HS-5 (cell line): ENCODE results near the gene CACNA1G.
A peak's percentile ranks its signal among the peaks of the same experiment; 100 is the strongest.

Experiments
- DNase-seq: peaks from one replicate; pipeline ENCODE4 v3.0.0-alpha.2; 2012; ENCODE audit warnings: low read depth

CACNA1G gene

DNA sequence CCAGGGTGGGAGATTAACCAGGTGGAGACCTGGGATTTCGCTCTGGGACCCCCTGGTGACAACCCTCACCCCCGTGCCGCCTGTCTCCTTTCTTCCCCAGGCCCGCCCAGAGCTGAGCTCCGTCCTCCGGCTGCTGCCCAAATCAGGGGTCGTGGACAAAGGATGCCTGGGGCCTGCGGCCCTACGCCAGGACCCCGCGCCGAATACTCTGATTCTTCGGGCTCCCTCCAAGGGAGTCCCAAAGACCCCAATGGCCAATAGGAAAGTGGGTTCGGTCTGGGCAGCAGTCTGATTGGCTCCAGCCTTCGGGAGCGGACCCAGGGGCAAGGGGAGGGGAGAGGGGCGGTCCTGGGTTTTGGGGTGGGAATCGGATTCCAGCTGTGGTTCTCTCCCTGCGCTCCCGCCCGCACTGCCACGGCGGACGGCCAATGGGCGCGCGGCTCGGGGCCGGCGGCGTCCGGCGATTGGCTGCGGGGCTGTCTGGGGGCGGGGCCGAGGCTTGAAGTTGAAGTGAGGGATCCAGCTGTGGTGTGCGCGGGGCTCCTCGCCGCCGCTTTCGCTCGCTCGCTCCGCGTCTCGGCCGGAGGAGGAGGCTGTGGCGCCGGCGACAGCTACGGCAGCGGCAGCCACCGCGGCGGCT is at the start of gene CACNA1G:
Gene CACNA1G (plus strand): TSS at position 531 of the 640 bp plus-strand sequence. CDS start 745 bp downstream, outside the sequence.
- DNase-seq, result peak; percentile 55

DNA sequence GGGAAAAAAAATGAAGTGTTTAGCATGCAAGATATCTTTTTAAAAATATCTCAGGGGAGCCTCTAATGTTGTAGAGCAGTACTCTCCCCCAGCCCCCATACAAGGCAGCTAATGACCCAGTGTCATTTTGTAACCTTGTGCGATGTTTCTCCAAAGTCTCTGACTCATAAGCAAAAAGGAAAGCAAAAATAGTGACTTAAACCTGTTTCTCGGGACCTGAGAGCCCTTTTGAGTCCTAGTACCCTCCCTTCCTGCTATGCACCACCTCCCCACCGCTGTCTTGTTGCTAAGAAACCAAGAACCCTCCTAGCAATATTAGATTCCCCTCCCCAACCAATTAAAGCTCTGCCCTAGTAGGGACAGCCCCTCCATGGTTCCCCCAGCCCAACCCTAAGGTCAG is 49.5 kb upstream of the CACNA1G start:
- no peak for DNase-seq

DNA sequence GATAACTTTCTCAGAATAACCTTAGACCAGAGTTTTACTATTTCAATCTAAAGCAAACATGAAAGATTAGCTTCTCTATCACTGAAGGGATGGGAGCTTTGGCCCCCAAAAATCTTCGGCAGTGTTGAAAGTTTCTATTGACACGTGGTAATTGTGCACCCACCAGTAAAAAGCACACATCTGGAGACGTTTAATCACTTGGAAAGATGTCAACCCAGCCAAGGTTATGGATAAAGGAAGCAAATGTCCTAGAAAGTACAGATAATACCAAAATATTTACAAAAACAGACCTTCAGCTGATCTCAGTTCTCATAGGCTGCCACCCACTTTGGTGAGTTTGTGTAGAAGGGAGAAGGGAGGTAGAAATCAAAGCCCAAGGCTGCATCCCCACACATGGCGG is 47.0 kb upstream of the CACNA1G start:
- DNase-seq, result no peak

DNA sequence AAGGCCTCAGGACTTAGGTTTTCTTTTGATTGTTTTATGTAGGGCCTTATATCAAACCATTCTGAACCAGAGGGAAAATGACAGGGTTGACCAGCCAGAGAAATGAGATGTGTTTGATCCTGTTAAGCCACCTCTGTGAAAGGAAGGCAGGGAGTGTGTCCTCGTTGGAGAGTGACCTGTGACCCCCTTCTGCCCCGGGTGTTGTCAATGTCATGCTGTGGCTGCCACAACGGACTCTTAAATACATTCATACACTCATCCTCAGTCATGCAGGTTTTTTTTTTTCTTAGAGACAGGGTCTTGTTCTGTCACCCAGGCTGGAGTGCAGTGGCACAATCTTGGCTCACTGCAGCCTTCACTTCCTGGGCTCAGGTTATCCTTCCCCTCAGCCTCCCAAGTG is 46.1 kb upstream of the CACNA1G start:
- DNase-seq, result no peak

DNA sequence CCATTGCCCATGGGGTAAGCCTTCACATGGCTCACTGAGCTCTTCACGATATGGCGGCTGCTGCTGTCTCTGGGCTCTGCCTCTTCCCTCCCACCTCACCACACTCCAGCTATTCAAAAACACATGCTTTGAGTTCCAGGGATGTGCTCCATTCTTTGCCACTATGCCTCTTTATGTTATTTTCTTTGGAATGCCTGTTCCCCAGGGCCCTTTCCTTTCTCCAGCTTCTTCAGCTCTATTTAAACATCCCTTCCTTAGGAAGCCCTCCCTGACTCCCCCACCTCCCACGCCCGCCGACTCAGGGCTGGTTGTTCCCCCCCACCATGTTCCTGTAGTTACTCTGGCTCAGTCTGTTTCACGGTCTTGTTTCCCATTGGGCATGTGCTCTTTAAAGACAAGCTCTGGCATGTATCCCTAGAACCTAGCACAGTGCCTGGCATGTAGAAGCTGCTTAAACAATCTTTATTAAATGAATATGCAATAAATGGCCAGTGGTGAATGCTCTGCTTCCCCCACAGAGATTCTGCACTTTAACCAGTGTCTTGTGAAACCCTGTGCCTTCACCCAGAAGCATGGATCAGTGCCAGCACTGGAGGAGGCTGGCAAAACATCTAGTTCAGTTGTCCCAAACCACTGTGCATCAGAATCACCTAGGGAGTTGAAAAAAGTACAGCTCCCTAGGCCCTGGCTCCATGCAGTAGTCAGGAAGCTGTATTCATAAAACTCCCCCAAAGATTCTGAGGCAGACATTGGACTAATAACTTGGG is 45.4 kb upstream of the CACNA1G start:
- no peak for DNase-seq

DNA sequence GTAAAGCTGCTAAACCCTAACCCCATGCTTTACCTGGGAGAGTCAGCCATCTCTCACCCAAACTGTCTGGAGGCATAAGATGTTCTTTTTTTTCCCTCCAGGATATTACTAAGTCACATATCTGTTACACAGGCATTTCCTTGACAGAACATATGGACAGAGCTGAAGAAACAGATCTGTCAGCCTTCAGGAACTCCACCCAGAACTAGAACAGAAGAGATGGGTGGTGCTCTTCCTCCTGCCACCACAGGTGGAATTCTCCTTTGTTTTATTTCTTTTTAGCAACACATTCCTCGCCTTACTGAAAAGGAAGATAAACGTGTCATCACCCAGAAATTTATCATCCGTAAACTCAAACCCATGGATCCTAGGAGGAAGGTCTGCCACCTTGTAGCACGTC is 43.5 kb upstream of the CACNA1G start:
- no peak for DNase-seq

DNA sequence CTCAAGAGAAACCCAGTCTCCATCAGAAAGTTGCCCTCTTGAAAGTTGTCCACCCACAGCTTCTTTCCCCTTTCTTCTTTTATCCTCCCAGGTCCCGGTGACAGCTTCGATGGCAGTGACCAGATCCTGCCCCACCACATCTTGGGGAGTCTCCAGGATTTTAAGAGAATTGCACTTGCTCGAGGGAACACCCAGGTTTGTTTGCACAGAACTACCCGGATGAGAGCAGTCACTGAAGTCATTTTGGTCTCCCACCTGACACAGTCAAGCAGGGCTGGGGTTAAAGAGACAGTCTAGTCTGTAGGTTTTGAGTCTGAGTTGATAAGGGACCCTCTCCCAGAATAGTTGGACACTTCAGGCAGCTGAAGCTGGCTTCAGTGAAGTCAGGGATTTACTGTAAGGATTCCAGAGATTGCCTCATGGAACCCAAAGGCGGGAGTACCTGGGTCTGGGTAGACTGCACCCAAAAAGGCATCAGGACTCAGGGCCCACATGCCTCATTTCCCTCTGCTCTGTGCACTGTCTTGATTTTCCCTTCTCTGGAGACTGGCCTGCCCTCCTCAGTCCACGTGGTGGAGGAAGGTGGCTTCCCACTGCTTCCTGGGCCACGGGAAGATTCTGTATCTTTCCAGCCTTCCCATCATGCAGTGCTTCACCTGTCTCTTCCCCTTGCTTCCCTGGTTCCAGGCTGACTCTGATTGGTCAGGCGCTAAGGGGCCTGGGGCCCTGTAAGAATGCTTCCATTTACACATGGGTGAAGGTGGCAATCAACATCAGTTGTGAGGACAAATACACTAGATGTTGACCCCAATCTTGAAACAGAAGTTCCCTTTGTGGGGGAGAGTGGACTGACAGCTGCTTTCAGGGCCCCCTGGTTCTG is 42.8 kb upstream of the CACNA1G start:
- DNase-seq, result no peak

DNA sequence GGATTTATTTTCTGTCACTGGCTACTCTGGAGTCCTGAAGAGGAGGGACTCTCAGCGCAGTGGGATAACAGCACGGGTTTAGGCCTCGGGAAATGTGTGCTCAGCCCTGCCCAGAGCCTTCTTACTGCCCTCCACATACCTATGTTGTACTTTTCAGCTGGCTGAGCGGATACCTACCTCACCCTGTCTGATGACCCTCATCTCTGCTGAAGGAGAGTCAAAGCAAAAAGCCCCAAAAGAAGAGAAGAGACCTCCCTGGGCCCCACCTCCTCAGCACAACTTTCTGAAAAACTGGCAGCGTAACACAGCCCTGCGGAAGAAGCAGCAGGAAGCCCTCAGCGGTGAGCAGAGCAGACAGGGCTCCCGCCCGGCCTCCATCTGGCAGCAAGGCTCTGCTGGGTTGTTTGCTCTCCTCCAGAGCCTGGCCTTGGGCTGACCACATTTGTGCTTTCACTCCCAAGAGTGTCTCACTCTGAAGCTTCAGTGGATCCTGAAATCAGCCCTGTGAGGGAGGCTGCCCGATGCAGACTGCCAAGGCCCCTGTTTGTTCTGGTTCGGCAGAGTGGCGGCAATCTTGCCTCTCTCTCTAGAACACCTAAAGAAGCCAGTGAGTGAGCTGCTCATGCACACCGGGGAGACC is 42.0 kb upstream of the CACNA1G start:
- no peak for DNase-seq

DNA sequence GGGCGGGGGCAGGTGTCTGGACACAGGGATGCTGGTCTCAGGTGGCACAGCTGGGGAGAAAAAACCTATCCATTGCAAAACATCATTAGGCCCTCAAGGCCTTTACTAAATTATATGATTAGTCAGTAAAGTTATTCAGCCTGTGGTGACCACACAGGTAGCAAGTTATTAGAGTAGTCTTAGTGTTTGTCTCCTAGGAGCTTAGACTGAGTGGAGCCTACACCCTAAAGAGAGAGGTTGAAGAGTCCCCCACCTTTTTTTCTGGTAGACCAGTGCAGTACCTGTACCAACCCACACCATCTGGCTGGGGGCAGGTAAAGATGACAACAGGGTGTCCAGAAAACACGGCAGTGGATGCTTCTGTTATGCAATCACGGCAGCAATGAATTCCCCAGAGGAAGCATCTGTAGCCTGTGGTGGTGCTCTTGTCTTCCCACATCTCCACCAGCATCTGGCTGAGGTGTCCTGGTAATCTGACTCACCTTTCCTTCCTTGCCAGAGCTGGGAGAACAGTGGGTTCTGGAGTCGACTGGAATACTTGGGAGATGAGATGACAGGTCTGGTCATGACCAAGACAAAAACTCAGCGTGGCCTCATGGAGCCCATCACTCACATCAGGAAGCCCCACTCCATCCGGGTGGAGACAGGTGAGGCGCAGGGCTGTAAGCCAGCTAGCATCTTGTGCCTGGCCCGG is 41.2 kb upstream of the CACNA1G start:
- DNase-seq, result no peak

DNA sequence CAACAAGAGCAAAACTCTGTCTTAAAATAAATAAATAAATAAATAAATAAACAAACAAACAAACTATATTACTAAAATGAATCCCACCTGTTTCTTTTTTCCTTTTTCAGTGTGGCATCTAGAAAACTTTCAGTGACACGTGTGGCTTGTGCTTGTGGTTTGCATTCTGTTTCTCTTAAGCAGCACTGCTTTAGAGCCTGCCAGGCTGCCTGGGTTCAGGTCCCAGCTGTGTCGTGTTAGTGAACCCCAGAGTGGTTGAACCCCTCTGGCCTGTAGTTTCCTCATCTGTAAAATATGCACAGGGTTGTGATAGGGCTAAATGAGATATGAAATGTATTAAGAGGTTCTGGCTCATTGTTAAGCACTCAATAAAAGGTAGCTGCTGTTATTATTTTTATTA is 40.0 kb upstream of the CACNA1G start:
- DNase-seq, result no peak

DNA sequence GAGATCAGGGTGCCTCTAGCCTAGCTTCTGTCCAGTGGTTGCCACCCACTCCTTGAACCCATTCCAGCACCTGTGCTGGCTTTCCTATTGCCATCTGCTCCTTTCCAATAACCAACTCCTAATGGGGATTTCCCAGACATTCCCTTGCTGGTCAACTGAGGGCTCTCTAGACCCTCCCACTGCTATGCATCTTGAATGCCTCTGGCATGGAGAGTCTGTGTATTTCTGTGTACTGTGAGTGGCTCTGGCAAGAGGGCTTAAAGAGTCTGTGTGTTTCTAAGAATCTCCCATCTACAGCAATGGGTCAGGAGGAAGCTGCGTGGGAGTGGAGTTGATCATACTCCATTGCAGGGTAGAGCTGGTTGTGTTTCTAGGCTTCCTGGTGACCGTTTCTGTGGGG is 39.0 kb upstream of the CACNA1G start:
- no peak for DNase-seq

DNA sequence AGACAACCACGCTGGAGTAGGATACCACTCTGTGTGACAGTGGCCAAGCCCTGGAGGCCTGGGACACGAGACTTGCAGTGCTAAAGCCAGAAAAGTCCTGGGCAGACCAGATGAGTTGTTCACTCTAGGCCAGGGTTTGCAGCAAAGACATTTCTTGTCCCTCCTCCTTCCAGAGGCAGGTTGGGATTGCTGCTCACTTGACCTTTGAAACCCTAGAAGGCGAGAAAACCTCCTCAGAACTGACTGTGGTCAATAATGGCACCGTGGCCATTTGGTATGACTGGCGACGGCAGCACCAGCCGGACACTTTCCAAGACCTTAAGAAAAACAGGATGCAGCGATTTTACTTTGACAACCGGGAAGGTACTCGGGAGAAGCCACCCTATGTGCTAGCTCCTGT is 37.7 kb upstream of the CACNA1G start:
- no peak for DNase-seq

DNA sequence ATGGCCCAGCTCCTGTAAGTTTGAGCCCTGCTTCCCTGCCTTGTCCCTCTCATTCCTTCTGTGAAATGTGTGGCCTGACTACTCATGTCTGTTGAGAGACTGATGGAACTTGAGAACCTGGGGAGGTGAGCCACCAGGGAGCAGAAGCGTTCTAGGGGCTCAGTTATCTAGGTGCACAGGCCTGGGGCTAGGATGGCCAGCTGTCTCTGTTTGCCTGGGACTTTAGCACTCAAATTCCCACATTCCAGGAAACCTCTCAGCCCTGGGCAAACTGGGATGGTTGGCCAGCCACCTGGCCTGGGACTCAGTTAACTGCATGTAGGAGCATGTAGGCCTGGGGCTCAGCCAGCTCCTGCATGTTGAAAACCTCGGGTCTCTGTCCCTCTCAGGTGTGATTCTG is 37.3 kb upstream of the CACNA1G start:
- no peak for DNase-seq

DNA sequence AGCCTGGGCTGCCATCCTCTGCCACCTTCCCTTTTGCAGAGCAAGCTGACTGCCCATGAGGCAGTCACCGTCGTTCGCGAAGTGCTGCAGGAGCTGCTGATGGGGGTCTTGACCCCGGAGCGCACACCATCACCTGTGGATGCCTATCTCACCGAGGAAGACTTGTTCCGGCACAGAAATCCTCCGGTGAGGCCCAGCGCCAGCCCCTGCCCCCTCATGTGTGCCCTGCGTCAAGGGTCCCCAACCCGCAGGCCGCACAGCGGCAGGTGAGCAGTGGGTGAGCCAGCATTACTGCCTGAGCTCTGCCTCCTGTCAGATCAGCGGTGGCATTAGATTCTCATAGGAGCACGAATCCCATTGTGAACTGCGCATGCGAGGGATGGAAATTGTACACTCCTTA is 35.7 kb upstream of the CACNA1G start:
- no peak for DNase-seq

DNA sequence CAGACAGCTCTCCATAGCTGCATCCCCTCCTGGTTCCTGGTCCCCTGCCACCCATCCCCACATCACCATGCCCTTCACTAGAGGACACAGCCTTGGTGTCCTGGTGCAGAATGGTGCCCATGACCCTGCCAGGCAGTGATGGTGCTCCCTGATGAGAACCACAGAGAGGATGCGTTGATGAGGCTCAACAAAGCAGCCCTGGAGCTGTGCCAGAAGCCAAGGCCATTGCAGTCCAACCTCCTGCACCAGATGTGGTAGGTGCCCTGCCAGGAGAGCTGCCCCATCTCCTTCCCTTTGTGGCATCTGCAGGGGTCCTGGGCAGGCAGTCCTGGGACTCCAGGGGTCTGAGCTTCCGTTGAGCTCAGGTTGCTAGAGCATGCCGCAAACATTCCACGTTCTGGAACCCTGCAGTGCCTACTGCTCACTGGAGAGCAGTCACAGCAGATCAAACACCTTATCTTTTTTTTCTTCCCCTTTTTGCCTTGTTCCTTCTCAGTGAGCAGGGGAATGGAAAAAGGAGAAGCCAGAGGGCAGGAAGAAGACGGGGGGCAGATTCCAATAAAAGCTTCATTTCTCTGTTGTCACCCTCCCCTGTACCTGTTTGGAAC is 33.3 kb upstream of the CACNA1G start:
- no peak for DNase-seq

DNA sequence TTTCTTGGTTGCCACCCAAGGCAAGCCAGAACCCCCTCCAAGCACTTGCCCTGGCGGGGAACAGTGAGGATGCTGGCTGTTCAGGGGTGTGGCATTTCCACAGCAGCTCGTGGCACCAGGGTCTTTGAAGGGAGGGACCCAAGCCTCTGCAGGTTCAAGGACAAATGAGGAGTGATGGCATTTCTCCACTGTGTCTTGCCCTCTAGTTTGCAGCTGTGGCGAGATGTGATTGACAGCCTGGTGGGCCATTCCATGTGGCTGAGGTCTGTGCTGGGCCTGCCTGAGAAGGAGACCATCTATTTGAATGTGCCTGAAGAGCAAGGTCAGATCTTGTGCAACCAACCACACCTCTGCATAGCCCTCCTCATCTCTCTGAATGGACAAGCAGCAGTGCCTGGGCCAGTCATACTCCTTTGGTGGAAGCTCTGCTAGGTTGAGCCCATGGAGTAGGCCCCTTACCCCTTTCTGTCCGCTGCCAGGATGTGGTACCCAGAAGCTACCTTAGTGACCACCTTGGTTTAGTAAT is 32.5 kb upstream of the CACNA1G start:
- DNase-seq, result no peak

DNA sequence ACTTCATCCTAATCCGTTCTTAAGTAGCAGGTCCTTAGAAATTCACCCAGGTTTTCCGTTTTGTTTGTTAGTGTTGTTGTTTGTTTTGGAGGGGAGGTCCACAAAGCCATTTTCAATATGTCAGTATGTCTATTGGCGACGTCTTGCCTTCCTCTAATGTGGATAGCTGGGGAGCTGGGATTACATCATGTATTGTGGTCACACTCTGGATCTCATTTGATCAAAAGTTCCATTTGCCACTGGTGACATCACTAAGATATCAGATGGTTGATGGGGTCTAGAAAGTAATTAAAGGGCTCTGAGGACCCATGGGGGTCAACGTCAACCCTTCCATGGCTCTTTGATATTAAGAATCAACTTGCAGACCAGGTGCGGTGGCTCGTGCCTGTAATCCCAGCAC is 30.7 kb upstream of the CACNA1G start:
- DNase-seq, result no peak

DNA sequence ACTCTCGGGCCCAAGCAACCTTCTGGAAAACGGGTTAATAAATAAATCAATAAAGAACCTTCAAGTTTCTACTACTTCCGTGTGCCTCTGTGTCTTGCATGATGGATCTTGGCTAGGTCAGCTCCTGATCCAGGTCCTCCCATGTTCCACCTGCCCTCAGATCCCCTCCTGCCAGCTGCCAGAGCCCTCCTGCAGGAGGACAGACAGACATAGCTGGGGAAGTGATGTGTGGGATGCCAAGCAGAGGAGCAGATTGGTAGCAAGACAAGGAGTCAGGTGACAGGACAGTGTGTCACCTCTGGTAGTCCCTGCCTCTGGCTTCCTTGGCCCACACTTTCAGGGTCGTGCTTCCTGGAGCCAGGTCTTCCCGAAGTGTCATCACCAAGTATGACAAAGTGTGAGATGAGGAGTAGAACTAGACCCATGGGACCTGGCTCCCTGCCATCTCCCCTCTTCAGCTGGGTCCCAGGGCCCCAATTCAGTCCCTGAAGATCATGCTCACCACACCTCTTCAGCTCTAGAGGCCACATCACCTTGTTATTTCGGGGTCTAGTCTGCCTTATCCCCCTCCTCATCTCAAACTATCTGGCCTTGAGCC is 29.0 kb upstream of the CACNA1G start:
- DNase-seq, result no peak

DNA sequence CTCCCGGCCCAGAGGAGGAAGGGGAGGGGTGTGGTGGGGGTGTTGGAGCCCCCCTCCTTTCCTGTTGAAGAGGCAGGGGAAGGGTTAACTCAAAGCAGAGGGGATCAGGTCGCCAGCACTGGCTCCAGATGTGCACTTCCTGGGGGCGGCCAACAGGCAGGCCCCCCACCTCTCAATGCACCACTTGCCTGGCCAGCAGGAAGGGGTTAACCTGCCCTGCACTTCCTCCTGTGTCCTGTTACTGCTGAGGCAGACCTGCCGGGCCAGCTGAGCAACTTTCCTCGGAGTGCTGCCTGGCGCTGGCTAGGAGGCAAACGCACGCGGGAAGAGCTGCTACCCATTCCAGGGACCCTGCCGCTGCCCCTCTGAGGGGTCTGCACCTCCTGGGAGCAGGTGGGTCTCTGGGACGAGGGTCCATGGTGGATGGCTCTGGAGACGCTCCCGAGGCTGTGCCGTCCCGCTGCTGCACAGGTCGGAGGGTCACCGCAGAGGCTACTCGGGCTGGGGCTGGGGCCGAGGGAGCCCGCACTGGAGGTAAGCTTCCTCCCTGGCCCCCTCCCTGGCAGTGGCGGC is 28.0 kb upstream of the CACNA1G start, which contains the start of gene EPN3:
Gene EPN3 (plus strand): TSS at position 284 of the 573 bp plus-strand sequence. CDS start 3,822 bp downstream, outside the sequence.
- DNase-seq, result no peak

DNA sequence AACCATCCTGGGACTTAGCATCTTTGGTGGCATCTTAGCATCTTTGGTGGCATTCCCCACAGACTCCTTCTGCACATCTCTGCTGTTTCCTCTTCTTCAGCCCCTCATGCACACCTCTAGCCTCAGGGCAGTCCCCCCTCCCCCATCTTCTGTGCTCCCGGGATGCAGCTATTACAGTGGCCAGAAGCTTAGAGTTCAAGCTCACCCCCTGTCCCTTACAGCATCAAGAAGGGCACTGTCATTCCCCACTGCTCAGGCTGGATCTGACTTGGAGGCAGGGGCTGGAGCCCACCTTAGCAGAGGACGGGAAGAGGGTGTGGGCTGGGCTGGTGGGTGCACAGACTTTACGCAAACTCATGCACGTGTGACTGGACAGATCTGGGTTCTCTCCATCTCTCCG is 27.3 kb upstream of the CACNA1G start:
- DNase-seq, result no peak
